GM19043 (cell line): ENCODE data around the gene SDCCAG8.
"Not testable (repeated sequence)": the region's sequence is repeated elsewhere in the genome, so short reads cannot be mapped to it uniquely, and the experiment has no call there.

Experiments used
- ATAC-seq: cut with Tn5 transposase; IDR thresholded peaks from one replicate; pipeline ENCODE4 v1.9.1; 2021; ENCODE audit warnings: low read depth; ENCODE audit not compliant: unreplicated experiment

The SDCCAG8 gene

DNA sequence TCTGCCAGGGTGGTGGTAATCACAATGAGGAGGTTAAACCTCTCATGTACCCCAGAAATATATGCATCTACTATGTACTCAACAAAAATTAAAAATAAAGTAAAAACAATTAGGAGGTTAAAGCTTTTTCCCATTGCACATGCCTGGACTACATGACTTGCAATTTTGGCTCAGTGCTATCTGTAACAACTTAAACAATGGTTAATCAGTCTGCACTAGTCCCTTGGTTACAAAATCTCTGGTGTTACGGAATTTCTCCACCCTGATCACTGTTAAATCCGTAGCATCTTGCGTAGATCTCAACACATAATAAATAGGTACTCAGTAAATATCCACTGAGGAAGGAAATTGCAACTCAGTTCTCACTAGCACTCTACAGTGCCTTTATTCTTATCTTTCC lies 66.5 kb downstream of the SDCCAG8 start:
- ATAC-seq, result no peak

DNA sequence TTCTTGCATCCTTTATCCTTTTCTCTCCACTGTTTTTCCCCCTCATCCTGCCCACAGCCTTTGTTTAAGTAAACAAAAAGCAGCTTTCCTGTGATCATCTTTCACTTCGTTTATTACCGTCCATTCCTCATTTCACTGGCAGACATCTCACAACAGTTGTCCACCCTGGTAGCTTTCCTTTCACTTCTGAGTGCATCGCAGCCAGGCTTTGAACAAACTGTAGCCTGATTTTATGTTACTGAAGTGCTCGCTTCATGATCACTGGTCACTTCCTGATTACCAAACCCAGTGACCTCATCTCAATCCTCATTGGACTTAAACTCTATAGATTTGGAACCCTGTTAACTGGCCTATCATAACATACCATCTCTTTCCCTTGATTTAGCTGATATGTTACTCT lies 67.7 kb downstream of the SDCCAG8 start:
- ATAC-seq, result no peak

- ATAC-seq, result no peak
These were observed 69.6 kb downstream of the SDCCAG8 start for GRCh38 chr1:243325305-243325890.

GRCh38 chr1:243332440-243332839 lies 76.6 kb downstream of the SDCCAG8 start:
- ATAC-seq, result no peak

DNA sequence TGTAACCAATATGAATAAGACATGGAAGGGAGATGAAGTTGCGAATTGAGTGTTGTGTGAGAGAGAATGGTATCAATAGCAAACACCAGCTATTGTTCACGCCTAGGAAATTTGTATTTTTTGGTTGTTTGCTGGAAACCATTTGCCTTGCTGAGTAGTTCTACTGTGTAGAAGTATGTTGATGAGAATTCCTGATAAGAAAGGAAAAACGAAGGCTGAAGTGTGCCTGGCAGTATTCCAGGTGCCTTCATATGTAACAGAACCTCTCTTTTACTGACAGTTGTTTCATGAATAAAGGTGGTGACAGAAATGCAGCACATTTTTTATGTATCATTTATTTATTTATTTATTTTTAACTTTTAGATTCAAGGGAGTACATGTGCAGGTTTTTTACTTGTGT lies 79.5 kb downstream of the SDCCAG8 start:
- no peak for ATAC-seq

- no peak for ATAC-seq
These were observed 80.3 kb downstream of the SDCCAG8 start for GRCh38 chr1:243336163-243336562.

DNA sequence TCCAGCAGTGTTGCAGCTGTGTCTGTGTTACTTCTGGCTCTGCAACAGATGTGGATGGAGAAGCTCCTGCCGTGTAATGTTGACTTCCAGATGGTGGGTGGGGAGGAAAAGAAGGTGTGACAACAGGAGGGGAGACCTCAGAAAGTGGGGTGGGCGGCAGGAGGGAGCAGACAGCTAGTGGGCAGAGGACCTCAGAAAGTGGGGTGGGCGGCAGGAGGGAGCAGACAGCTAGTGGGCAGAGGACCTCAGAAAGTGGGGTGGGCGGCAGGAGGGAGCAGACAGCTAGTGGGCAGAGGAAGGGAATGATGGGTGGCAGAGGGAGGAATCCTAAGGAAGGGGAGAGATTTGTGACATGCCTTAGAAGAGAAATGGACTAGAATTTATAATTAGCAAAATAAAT lies 83.0 kb downstream of the SDCCAG8 start:
- ATAC-seq, result not testable (repeated sequence)

DNA sequence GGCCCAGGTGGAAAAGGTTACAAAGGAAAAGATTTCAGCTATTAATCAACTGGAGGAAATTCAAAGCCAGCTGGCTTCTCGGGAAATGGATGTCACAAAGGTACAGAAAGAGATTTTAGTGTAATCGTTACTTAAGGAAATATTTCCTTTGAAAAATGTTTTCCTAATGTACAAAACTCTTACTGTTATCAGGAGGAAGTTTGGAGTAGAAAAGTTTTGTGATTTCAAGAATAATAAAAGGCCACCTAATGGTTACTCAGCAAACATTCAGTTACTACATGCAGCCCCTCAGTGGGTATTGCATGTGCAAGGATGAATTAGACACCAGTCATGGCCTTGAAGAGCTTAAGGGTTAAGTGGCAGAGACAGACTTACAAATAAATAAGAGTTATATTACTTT lies 85.2 kb downstream of the SDCCAG8 start:
- no peak for ATAC-seq

DNA sequence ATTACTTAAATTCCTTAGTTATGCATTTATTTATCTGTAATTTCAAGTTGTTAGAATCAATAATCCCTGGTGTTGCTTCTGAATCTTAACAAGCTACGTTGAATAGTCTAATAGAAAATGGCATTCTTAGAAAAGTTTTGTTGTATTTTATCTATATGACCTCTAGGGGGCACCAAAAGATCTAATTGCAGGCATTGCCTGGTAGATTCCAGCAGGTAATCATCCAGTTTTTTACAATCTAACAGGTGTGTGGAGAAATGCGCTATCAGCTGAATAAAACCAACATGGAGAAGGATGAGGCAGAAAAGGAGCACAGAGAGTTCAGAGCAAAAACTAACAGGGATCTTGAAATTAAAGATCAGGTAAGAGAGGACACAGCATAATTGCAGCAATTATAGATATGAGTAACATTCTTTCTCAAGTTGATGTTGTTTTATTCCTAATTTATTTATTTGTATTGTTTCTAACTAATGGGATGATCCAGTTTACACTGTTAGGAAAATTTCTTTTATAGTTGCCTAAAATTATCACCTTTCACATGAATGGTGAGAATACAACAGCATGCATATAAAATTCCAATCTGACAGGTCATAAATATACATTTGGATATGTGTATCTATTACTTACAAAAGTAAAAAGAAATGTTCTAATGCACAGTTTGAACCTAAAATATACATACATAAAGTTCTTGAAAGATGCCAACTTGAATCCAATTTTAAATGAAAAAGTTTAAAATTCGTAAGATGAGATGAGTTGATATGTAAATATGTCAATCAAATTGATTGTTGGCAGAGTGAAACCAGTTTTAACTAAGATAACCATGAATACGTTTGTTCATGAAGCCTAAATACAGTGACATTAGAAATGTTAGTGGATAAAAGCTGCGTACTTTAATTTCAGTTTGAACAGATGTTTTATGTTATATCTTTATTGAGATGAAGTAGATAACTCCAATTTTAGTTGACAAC lies 88.4 kb downstream of the SDCCAG8 start:
- ATAC-seq, result no peak

GRCh38 chr1:243345205-243345604 lies 89.4 kb downstream of the SDCCAG8 start:
- peak; percentile 56 for ATAC-seq

DNA sequence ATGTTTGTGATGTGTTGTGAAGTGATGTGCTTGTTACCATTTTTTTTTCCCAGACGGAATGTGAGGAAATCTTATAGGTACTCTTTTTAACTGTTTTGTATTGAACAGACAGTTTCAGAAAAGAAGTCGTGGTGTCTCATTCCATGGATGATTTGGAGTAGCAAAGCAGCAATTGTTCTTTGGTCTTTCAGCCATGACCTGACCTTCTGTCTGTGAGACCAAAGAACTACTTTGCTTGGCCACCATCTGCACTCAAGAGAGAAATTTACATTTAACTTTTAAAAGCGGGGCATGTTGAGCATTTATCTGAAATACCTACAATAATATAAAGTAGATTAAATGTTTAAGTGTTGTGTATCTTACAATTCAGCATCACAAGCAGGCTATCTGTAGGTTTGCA lies 90.2 kb downstream of the SDCCAG8 start:
- ATAC-seq, result no peak

DNA sequence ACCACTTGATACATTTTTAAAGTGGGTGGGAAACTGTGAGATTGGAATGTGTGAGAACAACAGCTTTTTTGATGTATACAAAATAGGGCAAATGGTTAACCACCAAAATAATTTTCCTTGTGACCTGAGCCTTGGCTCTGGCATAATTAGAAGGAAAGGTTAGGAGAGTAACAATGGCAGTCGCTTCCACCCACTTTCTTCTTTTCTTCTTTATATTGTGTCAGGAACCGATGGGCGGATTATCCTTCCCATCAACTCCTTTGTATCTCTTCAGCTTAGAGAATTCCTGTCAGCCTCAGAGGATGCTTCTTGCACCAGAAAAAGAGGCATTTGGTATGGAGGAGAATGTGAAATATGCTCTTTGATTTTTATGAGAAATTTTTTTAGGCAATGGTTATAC lies 90.6 kb downstream of the SDCCAG8 start:
- ATAC-seq, result no peak

GRCh38 chr1:243348331-243348730 lies 92.5 kb downstream of the SDCCAG8 start:
- ATAC-seq, result no peak

DNA sequence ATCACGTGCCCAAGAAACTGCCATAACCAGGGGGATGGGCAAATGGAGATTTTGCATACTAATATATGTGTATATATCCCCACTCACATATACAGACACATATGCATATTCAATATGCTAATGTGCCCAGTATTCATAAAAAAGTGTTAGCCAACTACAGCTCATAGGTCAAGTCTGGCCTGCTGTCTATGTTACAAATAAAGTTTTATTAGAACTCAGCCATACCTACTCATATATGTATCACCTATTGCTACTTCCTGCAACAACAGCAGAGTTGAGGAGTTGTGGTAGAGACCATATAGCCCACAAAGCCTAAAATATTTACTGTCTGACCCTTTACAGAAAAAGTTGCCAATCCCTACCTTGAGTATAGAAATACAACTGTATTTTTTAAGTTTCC lies 93.3 kb downstream of the SDCCAG8 start:
- ATAC-seq, result no peak

GRCh38 chr1:243351337-243351736 lies 95.5 kb downstream of the SDCCAG8 start:
- no peak for ATAC-seq

GRCh38 chr1:243354511-243355153 lies 98.8 kb downstream of the SDCCAG8 start:
- ATAC-seq, result peak; percentile 68

GRCh38 chr1:243363832-243364231 lies 108.0 kb downstream of the SDCCAG8 start:
- ATAC-seq, result no peak

- ATAC-seq, result no peak
These were observed 108.5 kb downstream of the SDCCAG8 start for GRCh38 chr1:243364330-243364729.

DNA sequence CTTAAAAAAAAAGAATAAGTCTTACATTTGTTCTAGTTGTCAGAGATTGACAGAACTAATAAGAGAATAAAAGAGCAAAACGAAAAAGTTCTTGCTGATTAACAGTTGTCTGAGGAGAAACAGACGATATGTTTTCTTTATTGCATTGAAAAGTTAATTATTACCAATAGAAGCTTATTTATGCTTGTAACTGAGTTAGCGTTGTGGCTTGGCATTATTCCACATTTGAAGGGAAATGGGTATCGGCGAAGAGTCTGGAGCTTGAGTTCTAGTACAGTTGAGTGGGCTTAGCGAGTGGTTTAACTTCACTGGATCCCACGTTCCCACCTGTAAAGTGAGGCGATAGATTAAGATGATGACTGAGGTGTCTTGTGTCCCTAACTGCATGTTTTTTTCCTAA lies 109.0 kb downstream of the SDCCAG8 start:
- no peak for ATAC-seq

GRCh38 chr1:243367314-243367713 lies 111.5 kb downstream of the SDCCAG8 start:
- no peak for ATAC-seq

DNA sequence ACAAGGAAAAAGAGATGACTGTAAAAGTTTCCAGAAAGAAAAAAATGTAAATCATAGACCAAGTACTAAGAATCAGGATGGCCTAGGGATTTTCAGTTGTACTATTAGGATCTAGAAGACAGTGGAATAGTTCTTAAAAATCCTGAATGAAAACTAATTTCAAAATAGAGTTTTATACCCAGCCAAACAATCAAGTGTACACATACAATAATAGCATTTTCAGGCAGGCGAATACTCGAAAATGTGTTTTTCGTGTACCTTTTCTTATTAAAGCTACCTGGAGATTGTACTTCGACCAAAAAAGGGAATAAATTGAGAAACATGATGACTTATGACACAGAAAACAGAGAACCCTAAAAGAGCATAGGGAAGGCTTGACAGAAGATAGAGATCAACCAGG lies 118.6 kb downstream of the SDCCAG8 start:
- ATAC-seq, result no peak

- ATAC-seq, result no peak
These were observed 119.8 kb downstream of the SDCCAG8 start for GRCh38 chr1:243375596-243375995.
